SK-MEL-5 (cell line): ENCODE measurements around the gene ITGA11. TPM values are rescaled to one million over a fixed set of nuclear protein-coding genes. Genes with fewer than 3 reads are reported as not detected.
"Not testable (repeated sequence)": the region's sequence is repeated elsewhere in the genome, so short reads cannot be mapped to it uniquely, and the experiment has no call there.

Experiments
- DNase-seq: peaks from one replicate; pipeline ENCODE4 v3.0.0-alpha.2; 2016; ENCODE audit warnings: low read depth, low spot score
- in situ Hi-C: cut with HindIII; loops from 2 replicates; pipeline ENCODE4 v1.10.0; 2016; ENCODE audit warnings: low sequenced_read_pairs, high pct_unique_total_duplicates, low pct_unique_long_range_greater_than_20kb
- total RNA-seq: library from RNA; depleted of rRNA; stranded (reverse); fragments of >200 nt; shearing (Covaris generic); gene quantifications from 2 replicates; pipeline ENCODE4 v1.2.3, GENCODE V29; 2014

ITGA11 gene
- total RNA-seq, 1 experiment from 2014 or later = not detected

DNA sequence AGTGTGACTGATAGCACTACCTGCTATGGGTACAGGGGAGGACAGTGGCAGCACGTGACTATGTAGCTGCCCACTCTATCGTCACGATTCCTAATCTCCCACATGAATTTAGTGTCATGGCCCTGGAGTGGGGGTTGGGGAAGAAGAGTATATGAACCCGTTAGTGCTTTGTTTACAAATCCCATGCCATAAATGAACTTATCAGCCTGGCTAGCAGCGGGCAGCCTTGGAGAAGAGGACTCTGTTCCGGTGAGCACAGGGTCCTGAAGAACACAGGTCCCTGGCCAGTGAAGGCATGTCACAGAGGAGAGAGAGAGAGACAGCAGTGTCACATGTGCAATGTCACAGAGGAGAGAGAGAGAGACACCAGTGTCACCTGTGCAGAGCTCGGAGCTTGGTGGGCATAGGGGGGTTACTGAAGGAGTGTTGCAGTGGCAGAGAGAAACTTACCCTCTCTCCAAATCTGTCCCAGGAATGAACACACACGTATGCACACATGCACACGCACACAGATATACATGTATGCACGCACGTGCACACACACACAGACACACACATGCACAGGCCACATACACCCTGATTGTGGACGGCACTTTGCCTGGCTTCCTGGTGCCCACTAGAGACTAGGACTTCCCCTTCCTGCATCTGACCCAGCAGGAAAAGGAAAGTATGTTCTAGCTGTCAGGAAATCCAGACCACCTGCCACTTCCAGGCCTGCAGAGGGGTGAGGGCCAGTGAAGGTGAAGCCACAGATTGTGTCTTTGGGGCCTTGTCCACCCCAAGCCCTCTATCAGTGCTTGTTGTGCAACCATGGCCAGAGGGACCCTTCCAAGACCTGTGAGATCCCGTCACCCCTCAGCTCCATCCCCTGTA lies 26.3 kb downstream of the ITGA11 start:
- no peak for DNase-seq
- in situ Hi-C loops = no loop called here

DNA sequence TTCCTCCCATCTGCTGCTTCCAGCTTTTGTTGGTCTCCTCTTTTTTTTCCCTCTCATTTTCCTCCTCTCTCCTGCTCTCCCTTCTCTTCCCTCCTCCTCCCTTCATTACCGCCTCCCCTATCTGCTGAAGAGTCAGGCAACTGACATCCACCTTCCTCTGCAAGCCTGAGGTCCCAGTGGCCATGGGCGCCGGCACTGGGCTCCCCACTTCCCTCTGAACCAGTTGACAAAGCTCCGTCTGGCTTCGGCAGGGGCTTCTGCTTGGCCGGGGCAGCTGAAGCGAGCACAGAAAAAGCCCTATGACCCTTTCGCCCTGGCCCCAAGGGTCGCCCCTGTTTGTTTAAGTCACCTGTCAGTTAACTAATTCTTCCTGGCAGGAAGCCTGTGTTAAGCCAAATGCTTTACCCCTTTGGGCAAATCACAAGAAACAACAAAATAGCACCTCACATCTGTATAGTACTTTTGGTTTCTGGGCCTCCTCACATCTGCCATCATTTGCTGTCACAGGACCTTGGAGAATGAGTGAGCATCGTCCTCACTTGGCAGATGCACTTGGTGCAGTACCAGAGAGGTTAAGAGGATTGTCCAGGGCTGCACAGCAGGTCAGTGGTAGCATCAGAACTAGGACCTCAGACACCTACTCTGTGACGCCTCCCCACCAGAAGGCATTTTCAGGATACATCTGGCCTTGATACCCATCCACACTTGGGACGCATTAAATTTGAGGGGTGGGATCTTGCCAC lies 27.7 kb downstream of the ITGA11 start:
- in situ Hi-C loops = no loop called here
- DNase-seq = no peak

DNA sequence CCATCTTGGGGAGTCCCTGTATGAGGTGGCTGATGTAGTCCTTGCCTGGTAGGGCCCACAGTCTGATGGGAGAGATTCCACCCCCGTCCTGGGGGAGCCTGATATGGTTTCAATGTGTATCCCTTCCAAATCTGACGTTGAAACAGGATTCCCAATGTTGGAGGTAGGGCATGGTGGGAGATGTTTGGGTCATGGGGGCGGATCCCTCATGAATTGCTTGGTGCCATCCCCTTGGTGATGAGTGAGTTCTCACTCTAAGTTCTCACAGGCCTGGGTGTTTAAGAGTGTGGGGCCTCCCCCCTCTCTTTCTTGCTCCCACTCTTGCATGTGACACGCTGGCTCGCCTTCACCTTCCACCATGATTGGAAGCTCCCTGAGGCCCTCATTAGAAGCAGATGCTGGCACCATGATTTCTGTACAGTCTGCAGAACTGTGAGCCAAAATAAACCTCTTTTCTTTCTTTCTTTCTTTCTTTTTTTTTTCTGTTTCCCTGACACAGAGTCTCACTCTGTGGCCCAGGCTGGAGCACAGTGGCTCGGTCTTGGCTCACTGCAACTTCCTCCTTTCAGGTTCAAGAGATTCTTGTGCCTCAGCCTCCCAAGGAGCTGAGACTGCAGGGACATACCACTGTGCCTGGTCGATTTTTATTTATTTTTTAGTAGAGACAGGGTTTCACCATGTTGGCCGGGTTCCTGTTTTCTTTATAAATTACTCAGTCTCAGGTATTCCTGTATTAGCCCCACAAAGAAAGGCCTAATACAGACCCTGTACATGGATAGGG lies 28.6 kb downstream of the ITGA11 start:
- DNase-seq = no peak
- in situ Hi-C loops = no loop called here

DNA sequence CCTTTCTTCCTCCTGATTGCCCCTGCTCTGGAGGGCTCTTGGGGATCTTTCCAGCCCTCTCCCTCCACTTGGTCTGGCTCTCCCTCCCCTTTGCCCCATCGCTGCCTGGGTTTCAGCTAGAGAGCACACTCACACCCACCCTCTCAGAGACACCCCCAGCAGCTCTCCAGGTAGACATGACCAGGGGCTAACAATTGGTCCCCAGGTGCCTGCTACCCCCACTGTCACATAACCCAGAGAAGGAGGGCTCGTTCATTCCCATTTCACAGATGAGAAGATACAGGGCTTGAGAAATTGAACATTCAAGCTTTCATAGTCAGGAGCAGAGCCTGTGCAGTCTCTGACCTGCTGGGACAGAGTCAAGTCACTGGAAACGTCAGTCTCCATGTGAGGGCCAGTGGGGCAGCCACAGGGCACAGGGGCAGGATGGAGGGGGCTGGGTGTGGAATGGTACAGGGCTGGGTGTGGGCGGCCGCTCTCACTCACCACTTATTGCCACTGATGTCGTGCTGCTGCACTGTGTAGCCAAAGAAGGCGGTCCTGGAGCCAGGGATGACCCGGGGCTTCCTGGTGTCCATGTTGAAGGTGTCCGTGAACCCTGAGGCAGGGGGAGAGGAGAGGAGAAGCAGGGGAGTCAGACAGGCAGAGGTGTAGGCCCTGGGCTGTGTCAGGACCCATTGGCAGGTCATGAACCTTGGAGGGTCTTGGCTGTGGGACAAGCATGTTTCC lies 29.4 kb downstream of the ITGA11 start:
- in situ Hi-C loops = no loop called here
- DNase-seq = no peak

DNA sequence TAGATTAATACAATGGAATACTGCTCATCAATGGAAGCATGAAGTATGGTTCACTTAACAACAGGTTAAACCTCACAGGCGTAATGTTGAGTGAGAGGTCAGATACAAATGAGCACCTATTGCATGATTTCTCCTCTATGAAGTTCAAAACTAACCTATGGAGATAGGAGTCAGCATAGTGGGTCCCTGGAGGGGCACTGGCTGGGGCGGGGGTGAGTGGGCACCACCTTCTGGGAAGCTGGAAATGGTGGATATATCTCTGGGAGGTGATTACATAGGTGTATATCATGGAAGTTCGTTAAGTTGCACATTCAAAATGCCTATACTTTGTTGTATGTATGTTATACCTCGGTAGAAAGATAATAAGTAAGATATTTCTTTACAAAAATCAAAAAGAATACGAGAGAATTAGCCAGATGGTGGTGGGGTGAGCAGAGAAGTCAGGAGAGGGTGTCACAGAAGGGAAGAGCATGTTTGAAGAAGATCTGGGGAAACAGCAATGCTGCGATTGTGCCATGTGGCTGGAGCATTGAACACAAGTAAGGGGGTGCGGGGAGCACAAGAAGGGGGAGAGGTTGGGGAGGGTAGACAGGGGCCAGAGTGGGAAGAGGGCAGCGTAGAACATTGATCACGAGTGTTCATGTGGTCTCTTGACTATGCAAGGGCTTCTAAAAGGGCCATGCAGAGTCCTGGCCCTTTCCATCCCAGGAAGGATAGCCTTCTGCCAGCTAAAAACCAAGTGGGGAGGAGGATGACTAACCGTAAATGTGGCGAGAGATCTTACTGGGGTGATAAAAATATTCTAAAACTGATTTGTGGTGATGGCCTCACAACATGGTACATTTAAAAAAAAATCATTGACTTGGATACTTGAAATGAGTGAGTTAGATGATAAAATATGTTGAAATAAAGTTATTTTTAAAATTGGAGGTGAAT lies 30.2 kb downstream of the ITGA11 start:
- no peak for DNase-seq
- in situ Hi-C loops = no loop called here

DNA sequence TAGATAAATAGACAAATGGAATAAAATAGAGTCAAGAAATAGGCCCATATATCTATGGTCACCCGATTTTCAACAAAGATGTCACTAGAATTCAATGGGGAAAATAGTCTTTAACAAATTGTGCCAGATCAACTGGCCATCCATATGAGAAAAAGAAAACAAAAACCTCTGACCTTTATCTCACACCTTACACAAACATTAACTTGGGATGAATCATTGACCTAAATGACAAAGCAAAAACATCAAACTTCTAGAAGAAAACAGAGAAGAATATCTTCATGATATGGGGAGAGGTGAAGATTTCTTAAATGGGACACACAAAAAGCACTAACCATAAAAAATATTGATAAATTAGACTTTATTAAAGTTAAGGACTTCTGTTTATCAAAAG lies 31.9 kb downstream of the ITGA11 start:
- in situ Hi-C loops = no loop called here
- DNase-seq = no peak

DNA sequence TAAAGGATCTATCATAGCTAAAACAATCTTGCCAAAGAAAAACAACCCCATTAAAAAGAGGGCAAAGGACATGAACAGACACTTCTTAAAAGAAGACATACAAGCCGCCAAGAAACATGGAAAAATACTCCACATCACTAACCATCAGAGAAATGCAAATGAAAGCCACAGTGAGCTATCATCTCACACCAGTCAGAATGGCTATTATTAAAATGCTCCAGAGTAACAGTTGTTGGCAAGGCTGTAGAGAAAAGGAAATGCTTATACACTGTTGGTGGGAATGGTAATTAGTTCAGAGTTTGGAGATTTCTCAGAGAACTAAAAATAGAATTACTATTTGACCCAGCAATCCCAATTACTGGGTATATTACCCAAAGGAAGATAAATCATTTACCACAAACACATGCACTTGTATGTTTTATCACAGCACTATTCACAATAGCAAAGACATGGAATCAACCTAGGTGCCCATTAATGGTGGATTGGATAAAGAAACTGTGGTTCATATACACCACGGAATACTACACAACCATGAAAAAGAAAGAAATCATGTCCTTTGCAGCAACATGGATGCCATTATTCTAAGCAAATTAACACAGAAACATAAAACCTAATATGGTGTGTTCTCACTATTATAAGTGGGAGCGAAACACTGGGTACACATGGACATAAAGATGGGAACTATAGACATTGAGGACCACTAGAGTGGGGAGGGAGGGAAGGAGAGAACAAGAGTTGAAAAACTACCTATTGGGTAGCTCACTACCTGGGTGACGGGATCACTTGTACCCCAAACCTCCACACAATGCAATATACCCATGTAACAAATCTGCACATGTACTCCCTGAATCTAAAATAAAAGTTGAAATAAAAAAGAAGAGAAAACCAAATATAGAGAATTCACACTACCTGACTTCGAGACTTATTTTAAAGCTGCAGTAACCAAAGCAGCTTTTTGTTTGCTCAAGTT lies 32.6 kb downstream of the ITGA11 start:
- in situ Hi-C loops = no loop called here
- DNase-seq = no peak

DNA sequence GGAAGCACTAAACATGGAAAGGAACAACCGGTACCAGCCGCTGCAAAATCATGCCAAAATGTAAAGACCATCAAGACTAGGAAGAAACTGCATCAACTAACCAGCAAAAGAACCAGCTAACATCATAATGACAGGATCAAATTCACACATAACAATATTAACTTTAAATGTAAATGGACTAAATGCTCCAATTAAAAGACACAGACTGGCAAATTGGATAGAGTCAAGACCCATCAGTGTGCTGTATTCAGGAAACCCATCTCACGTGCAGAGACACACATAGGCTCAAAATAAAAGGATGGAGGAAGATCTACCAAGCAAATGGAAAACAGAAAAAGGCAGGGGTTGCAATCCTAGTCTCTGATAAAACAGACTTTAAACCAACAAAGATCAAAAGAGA lies 34.0 kb downstream of the ITGA11 start:
- DNase-seq = not testable (repeated sequence)

DNA sequence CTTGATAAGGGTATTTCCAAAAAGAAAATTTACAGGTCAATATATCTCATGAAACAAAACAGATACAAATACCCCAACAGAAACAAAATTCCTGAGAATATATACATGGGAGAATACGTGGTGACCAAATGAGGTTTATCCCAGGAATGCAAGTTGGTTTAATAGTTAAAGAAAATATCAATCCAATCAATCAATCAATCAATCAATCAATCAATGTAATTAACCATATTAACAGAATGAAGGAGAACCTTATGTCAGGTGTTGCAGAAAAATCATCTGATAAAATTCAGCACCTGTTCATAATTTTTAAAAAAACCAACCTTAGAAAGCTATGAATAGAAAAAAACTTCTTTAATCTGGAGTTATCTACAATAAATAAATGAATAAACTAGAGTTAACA lies 35.9 kb downstream of the ITGA11 start:
- in situ Hi-C loops = no loop called here
- DNase-seq = no peak

More for the DNA sequence above, 34.0 kb downstream of the ITGA11 start:
- in situ Hi-C loops = not testable (repeated sequence)

DNA sequence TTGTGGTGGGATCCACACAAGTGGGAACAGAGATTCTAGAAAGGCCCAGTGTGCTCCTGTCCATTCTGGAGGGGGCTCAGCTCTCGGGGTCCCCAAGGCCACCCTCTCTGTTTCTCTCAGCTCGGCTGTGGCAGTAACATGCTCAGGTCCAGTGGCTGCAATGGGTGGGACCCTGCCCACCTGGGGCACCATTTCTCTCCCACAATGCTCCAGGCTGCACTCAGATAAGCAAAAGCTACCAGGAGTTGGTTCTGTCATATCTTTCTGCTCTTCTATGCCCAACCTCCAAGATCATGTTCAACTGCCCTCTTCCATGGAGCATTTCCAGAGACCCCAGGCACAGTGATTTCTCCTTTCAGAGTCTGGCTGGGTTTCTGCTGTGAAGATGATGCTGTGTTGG lies 40.8 kb downstream of the ITGA11 start:
- in situ Hi-C loops = no loop called here
- no peak for DNase-seq

DNA sequence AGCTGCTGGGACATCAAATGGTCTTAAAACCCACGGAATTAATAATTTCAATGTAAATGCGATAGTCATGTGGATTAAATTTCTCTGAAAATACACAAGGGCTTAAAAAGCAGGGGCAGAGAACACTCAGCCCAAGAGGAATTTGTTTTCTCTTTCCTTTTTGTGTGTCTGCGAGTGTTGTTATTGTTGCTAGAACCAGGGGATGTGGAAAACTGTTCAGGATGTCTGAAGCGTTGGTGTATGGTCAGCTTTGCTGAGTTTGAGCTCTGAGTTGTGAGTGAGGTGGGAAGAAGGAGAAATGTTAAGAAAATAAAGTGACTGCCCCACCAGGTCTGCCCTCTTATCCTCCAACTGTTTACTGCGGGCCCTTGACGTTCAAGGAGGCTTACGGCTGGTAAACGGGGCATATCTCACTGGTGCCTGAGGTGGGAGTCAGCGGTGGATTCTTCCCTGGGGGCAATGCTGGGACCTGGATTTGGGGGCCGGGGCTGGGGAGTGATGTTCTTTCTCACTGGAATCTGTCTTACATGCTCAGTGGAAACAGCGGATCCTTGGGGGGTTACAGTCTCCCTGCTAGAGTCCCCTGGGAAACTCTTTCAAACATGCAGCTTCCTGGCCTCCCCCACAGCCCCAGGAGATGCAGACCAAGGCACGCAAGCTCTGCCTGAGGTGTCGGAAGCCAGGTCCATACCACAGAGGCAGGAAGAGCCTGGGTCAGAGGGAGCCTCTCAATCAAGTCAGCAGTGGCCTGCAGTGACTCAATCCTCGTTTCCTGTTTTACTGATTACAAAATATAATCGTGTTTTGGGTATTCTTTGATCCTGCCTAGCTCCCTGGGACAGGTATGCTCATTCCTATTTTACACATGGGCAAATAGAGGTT lies 41.8 kb downstream of the ITGA11 start:
- in situ Hi-C loops = no loop called here
- no peak for DNase-seq

DNA sequence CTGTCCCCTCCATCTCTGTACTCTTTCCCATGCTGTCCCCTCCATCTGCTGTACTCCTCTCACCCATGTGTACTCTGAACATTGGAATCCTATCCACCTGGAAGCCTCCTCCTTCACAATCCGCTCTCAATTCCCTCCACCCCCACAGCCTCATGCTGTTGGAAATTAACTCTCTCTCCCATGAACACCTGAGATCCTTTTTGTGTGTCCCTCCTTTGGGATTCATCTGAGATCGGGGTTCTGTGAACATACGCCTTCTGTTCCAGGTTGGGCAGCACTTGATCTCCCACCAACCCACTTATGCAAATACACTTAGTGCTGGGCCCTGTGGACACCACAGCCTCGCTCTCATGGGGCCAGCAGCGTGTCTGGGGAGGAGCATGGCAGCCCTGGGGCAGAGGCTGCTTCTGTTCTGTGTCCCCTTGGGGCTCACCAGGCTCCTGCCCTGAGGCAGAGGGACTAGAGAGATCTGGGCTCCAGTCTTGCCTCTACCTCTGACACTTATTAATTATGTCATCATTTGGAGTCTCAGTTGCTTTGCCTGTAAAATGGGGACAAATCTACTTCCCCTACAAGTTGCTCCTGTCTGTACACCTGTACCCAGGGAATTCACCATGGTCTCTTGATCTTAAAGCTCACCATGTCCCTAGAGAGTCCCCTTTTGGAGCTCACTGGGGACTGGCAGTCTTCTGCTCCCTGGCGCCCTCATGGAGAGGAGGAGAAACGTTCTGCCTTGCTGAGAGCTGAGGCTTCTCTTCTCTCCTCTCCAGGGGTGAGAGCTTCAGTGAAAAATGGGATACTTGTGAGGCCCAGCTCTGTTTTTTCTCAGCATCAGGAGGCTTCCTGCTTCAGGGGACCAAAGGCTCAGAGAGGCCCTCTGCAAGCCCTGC lies 42.7 kb downstream of the ITGA11 start:
- no peak for DNase-seq
- in situ Hi-C loops = no loop called here

DNA sequence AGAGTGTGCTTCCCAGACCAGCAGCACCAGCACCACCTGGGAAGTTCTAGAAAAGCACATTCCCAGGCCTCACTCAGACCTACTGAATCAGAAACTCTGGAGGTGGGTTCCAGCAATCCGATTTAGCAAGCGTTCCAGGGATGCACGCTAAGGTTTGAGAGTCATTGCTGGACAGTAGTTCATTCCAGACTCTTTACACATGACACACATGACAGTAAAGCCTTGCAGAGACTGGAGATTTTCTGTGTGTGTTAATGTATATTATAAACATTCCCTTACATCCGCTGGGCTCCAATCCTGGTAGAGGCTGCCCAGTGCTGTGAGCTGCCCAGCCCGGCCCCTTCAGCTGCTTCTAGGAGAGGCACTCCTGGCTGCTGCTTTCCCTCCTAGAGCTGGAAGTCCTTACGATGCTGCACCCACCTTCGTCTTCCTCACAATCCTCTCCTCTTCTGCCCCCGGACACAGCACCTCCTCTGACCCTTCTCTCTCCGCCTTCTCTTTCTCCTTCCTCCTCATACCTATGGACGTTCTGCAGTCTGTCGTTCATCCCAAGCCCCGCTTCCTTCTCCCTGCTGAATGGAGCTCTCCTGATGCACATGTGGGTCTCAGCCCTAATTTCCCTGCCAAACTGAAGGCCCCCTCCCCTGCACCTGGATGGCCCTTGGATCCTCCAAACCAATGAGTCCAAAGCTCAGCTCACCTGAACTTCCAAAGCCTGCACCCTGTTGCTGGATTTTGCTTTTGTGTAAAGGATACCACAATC lies 44.4 kb downstream of the ITGA11 start:
- no peak for DNase-seq
- in situ Hi-C loops = no loop called here
